Vagina (tissue), 2 donors: ENCODE measurements around the gene TTLL11.

Source experiments
- CTCF ChIP-seq, 3 experiments: fragments of 450-650 bp in 2 of 3; fragments of 200-600 bp in 1 of 3; sonication (generic) in 1 of 3; IDR thresholded peaks; one replicate each; pipeline ENCODE4 v1.5.1; 2017 to 2019; ENCODE audit warnings: antibody characterized with exemption in 3 of 3, mild to moderate bottlenecking in 2 of 3, moderate library complexity in 2 of 3
- POLR2A ChIP-seq, 2 donors: fragments of 450-650 bp; IDR thresholded peaks; one replicate each; pipeline ENCODE4 v1.6.1; 2017; ENCODE audit warnings: antibody characterized with exemption in 2 of 2, mild to moderate bottlenecking in 2 of 2, moderate library complexity in 2 of 2

- TF ChIP-seq POLR2A (IDR thresholded peaks at IDR 0.05) (no peak), CTCF (IDR thresholded peaks at IDR 0.05) (no peak)
These were observed 105.8 kb downstream of the TTLL11 start for GRCh38 chr9:121987314-121987713.
